ENCODE results near the gene PPP1R9B.

DNA sequence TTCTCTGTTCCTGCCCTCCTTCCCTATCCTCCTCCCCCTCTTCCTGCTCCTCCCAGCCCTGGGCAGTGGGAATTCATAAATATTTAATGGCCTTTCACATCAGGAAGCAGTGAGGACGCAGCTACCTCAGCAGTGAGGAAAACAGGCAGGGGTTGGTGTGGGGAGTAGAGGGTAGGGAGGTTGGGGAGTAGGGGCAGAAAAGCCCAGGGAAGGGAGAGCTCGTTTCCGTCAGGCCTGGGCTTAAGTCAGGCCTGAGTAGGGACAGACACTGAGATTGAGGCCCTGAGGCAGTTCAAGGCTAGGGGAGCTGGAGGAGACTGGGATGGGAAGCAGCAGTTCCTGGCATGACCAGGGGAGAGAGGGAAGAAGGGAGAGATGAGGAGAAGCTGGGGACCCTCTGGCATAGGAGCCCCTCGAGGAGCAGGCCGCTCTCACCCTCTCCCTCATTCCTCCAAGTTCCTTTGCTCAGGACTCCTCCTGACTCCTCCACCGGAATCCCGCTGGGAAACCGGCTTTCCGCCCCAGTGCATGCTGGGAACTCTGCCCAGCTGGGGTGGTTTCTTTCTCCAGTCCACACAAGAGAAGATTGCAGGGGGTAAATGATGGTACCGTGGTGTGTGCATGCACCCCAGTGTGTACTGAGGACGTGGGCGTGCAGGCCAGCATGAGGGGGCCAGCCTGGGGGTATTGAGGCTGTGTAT is 26.7 kb downstream of the PPP1R9B start:
- TF ChIP-seq POLR2A (IDR thresholded peaks at IDR 0.05) = no peak
- TF ChIP-seq, protein P1, sequence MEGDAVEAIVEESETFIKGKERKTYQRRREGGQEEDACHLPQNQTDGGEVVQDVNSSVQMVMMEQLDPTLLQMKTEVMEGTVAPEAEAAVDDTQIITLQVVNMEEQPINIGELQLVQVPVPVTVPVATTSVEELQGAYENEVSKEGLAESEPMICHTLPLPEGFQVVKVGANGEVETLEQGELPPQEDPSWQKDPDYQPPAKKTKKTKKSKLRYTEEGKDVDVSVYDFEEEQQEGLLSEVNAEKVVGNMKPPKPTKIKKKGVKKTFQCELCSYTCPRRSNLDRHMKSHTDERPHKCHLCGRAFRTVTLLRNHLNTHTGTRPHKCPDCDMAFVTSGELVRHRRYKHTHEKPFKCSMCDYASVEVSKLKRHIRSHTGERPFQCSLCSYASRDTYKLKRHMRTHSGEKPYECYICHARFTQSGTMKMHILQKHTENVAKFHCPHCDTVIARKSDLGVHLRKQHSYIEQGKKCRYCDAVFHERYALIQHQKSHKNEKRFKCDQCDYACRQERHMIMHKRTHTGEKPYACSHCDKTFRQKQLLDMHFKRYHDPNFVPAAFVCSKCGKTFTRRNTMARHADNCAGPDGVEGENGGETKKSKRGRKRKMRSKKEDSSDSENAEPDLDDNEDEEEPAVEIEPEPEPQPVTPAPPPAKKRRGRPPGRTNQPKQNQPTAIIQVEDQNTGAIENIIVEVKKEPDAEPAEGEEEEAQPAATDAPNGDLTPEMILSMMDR (IDR thresholded peaks at IDR 0.05) = no peak
